ENCODE measurements around the gene GLT1D1.

Gene GLT1D1

GRCh38 chr12:128920468-128920867 is 67.2 kb downstream of the GLT1D1 start:
- no peak for DNase-seq (ENCODE audit: extremely low spot score)
- ChIA-PET CTCF (no interaction called here), POLR2A (no interaction called here)
- TF ChIP-seq SUZ12 (IDR thresholded peaks at IDR 0.05) (no peak), L3MBTL2 (conservative IDR thresholded peaks at IDR 0.05) (no peak), ZNF384 (IDR thresholded peaks at IDR 0.05) (no peak), TARDBP (IDR thresholded peaks at IDR 0.05) (no peak), PKNOX1 (IDR thresholded peaks at IDR 0.05) (no peak), ARNT (IDR thresholded peaks at IDR 0.05) (no peak), LEF1 (IDR thresholded peaks at IDR 0.05; ENCODE audit: borderline replicate concordance) (no peak)

GRCh38 chr12:128928361-128928760 is 75.1 kb downstream of the GLT1D1 start:
- TF ChIP-seq CTBP1 (IDR thresholded peaks at IDR 0.05; ENCODE audit: borderline replicate concordance) (no peak), ARNT (IDR thresholded peaks at IDR 0.05) (no peak), SP1 (IDR thresholded peaks at IDR 0.05) (no peak), ELF4 (IDR thresholded peaks at IDR 0.05) (no peak), SUZ12 (IDR thresholded peaks at IDR 0.05) (no peak)
- ChIA-PET CTCF (no interaction called here), POLR2A (no interaction called here)
- DNase-seq (ENCODE audit: extremely low spot score): no peak

- CTCF ChIA-PET: no interaction called here
- TF ChIP-seq PKNOX1 (IDR thresholded peaks at IDR 0.05) (no peak), SP1 (IDR thresholded peaks at IDR 0.05) (no peak), LEF1 (IDR thresholded peaks at IDR 0.05; ENCODE audit: borderline replicate concordance) (no peak), FOXK2 (IDR thresholded peaks at IDR 0.05) (no peak), NFRKB (IDR thresholded peaks at IDR 0.05) (no peak), L3MBTL2 (conservative IDR thresholded peaks at IDR 0.05) (no peak), SUZ12 (IDR thresholded peaks at IDR 0.05) (no peak), TARDBP (IDR thresholded peaks at IDR 0.05) (no peak), ARNT (IDR thresholded peaks at IDR 0.05) (no peak), ELF4 (IDR thresholded peaks at IDR 0.05) (no peak), FOXM1 (IDR thresholded peaks at IDR 0.05; ENCODE audit: borderline replicate concordance) (no peak)
- POLR2A ChIA-PET: no interaction called here
- DNase-seq (ENCODE audit: extremely low spot score): no peak
Observed at GRCh38 chr12:128929057-128929456, 75.8 kb downstream of the GLT1D1 start.

GRCh38 chr12:128930606-128931005 is 77.3 kb downstream of the GLT1D1 start:
- POLR2A ChIA-PET: no interaction called here
- TF ChIP-seq HDGF (IDR thresholded peaks at IDR 0.05; ENCODE audit: borderline replicate concordance): no peak
- no peak for TF ChIP-seq SP1 (IDR thresholded peaks at IDR 0.05)
- TF ChIP-seq FOXK2 (IDR thresholded peaks at IDR 0.05): no peak
- no peak for TF ChIP-seq PKNOX1 (IDR thresholded peaks at IDR 0.05)
- no peak for TF ChIP-seq CTBP1 (IDR thresholded peaks at IDR 0.05; ENCODE audit: borderline replicate concordance)
- no peak for TF ChIP-seq SUZ12 (IDR thresholded peaks at IDR 0.05)
- no peak for TF ChIP-seq NFRKB (IDR thresholded peaks at IDR 0.05)
- no peak for TF ChIP-seq L3MBTL2 (conservative IDR thresholded peaks at IDR 0.05)
- no peak for TF ChIP-seq ZNF384 (IDR thresholded peaks at IDR 0.05)
- TF ChIP-seq FOXA1 (IDR thresholded peaks at IDR 0.05): no peak
- TF ChIP-seq BHLHE40 (IDR thresholded peaks at IDR 0.05; ENCODE audit: borderline replicate concordance): no peak
- no peak for TF ChIP-seq LEF1 (IDR thresholded peaks at IDR 0.05; ENCODE audit: borderline replicate concordance)
- TF ChIP-seq TARDBP (IDR thresholded peaks at IDR 0.05): no peak
- no peak for TF ChIP-seq ARNT (IDR thresholded peaks at IDR 0.05)
- no peak for DNase-seq (ENCODE audit: extremely low spot score)
- CTCF ChIA-PET: no interaction called here

GRCh38 chr12:128932521-128932920 is 79.2 kb downstream of the GLT1D1 start:
- CTCF ChIA-PET: no interaction called here
- DNase-seq (ENCODE audit: extremely low spot score): no peak
- POLR2A ChIA-PET: no interaction called here
- no peak for TF ChIP-seq LEF1 (IDR thresholded peaks at IDR 0.05; ENCODE audit: borderline replicate concordance)
- no peak for TF ChIP-seq ELF4 (IDR thresholded peaks at IDR 0.05)
- TF ChIP-seq CTBP1 (IDR thresholded peaks at IDR 0.05; ENCODE audit: borderline replicate concordance): no peak
- no peak for TF ChIP-seq PKNOX1 (IDR thresholded peaks at IDR 0.05)

- TF ChIP-seq ZNF384 (IDR thresholded peaks at IDR 0.05) (no peak), FOXM1 (IDR thresholded peaks at IDR 0.05; ENCODE audit: borderline replicate concordance) (no peak), CTBP1 (IDR thresholded peaks at IDR 0.05; ENCODE audit: borderline replicate concordance) (no peak)
- ChIA-PET POLR2A (no interaction called here), CTCF (no interaction called here)
- DNase-seq (ENCODE audit: extremely low spot score): no peak
Observed at GRCh38 chr12:128933039-128933438, 79.8 kb downstream of the GLT1D1 start.

- CTCF ChIA-PET: no interaction called here
- TF ChIP-seq ARNT (IDR thresholded peaks at IDR 0.05) (no peak), ZNF384 (IDR thresholded peaks at IDR 0.05) (no peak), L3MBTL2 (conservative IDR thresholded peaks at IDR 0.05) (no peak), TARDBP (IDR thresholded peaks at IDR 0.05) (no peak), LEF1 (IDR thresholded peaks at IDR 0.05; ENCODE audit: borderline replicate concordance) (no peak), HDGF (IDR thresholded peaks at IDR 0.05; ENCODE audit: borderline replicate concordance) (no peak), FOXK2 (IDR thresholded peaks at IDR 0.05) (no peak), SP1 (IDR thresholded peaks at IDR 0.05) (no peak), NFRKB (IDR thresholded peaks at IDR 0.05) (no peak), SUZ12 (IDR thresholded peaks at IDR 0.05) (no peak), ELF4 (IDR thresholded peaks at IDR 0.05) (no peak), BHLHE40 (IDR thresholded peaks at IDR 0.05; ENCODE audit: borderline replicate concordance) (no peak)
- DNase-seq (ENCODE audit: extremely low spot score): no peak
- POLR2A ChIA-PET: no interaction called here
Observed at GRCh38 chr12:128933926-128934325, 80.6 kb downstream of the GLT1D1 start.
